HEK293 (cell line): ENCODE measurements around the gene CRIP1.
A peak's percentile ranks its signal among the peaks of the same experiment; 100 is the strongest.

Experiments
- CTCF ChIA-PET: fragments of 350-600 bp; formaldehyde crosslinking; extraction: SDS; loops from one replicate; lab custom pipeline; 2021; ENCODE audit warnings: antibody characterized with exemption; lab: Yijun Ruan, JAX
- POLR2A ChIA-PET: fragments of 300-600 bp; formaldehyde crosslinking; extraction: SDS; loops from one replicate; lab custom pipeline; 2020; ENCODE audit warnings: antibody characterized with exemption, inconsistent platforms; lab: Yijun Ruan, JAX
- H3K27ac ChIP-seq: fragments of 200-500 bp; sonication (Bioruptor generic); 2 replicates; pipeline ENCODE4 v1.5.1; 2014; ENCODE audit warnings: low read depth, low read length, control low read depth, inconsistent platforms; ENCODE audit errors: extremely low read depth
- H3K36me3 ChIP-seq, 2 experiments: fragments of 200-500 bp in 1 of 2; sonication (Bioruptor generic) in 1 of 2; 1 replicate in 1 of 2; 2 replicates in 1 of 2; pipeline ENCODE4 v1.5.1; 2014 to 2017; ENCODE audit warnings: inconsistent platforms in 2 of 2, low read length in 2 of 2; ENCODE audit not compliant: control insufficient read depth in 2 of 2, insufficient read depth in 1 of 2
- H3K4me1 ChIP-seq: fragments of 200-500 bp; sonication (Bioruptor generic); 2 replicates; pipeline ENCODE4 v1.5.1; 2014; ENCODE audit warnings: mild to moderate bottlenecking, low read length, inconsistent platforms; ENCODE audit not compliant: control insufficient read depth, insufficient read depth
- H3K4me3 ChIP-seq: 2 replicates; pipeline ENCODE4 v1.5.1; 2011; ENCODE audit warnings: low read depth, mild to moderate bottlenecking, control low read depth, low read length, moderate library complexity
- H3K9me3 ChIP-seq: fragments of 200-500 bp; sonication (Bioruptor generic); 2 replicates; pipeline ENCODE4 v1.5.1; 2014; ENCODE audit warnings: low read depth, low read length, inconsistent platforms; ENCODE audit not compliant: control insufficient read depth, insufficient read depth
- EGR2 ChIP-seq: fragments of 450-650 bp; formaldehyde crosslinking; IDR thresholded peaks from 2 replicates; pipeline ENCODE4 v1.5.1; 2016; ENCODE audit warnings: low read depth, missing biosample characterization, missing genetic modification characterization
- GLIS1 ChIP-seq: fragments of 450-650 bp; formaldehyde crosslinking; IDR thresholded peaks from 2 replicates; pipeline ENCODE4 v1.5.1; 2016; ENCODE audit warnings: missing biosample characterization, missing genetic modification characterization
- HIC1 ChIP-seq: fragments of 450-650 bp; formaldehyde crosslinking; IDR thresholded peaks from 2 replicates; pipeline ENCODE4 v1.5.1; 2016; ENCODE audit warnings: missing biosample characterization, missing genetic modification characterization
- KLF16 ChIP-seq: fragments of 450-650 bp; formaldehyde crosslinking; IDR thresholded peaks from 2 replicates; pipeline ENCODE4 v1.5.1; 2017; ENCODE audit warnings: missing biosample characterization, missing genetic modification characterization
- PATZ1 ChIP-seq: fragments of 450-650 bp; formaldehyde crosslinking; IDR thresholded peaks from 2 replicates; pipeline ENCODE4 v1.5.1; 2016; ENCODE audit warnings: missing biosample characterization, missing genetic modification characterization
- RBAK ChIP-seq: fragments of 450-650 bp; formaldehyde crosslinking; IDR thresholded peaks from 2 replicates; pipeline ENCODE4 v1.5.1; 2016; ENCODE audit warnings: missing biosample characterization, missing genetic modification characterization
- ZBTB26 ChIP-seq: fragments of 450-650 bp; formaldehyde crosslinking; optimal IDR thresholded peaks from 2 replicates; pipeline ENCODE3; 2016; ENCODE audit warnings: missing biosample characterization, mild to moderate bottlenecking, missing genetic modification characterization
- ZFHX2 ChIP-seq: fragments of 450-650 bp; formaldehyde crosslinking; conservative IDR thresholded peaks from 2 replicates; pipeline ENCODE4 v1.5.1; 2016; ENCODE audit warnings: missing biosample characterization, missing genetic modification characterization
- ZFP69B ChIP-seq: fragments of 450-650 bp; formaldehyde crosslinking; IDR thresholded peaks from 2 replicates; pipeline ENCODE4 v1.5.1; 2016; ENCODE audit warnings: missing biosample characterization, missing genetic modification characterization
- ZNF148 ChIP-seq: fragments of 450-650 bp; formaldehyde crosslinking; IDR thresholded peaks from 2 replicates; pipeline ENCODE4 v1.5.0; 2017; ENCODE audit warnings: missing biosample characterization, missing genetic modification characterization, borderline replicate concordance
- ZNF18 ChIP-seq: fragments of 450-650 bp; formaldehyde crosslinking; IDR thresholded peaks from 2 replicates; pipeline ENCODE4 v1.5.1; 2016; ENCODE audit warnings: missing biosample characterization, missing genetic modification characterization
- ZNF23 ChIP-seq: fragments of 450-650 bp; formaldehyde crosslinking; IDR thresholded peaks from 2 replicates; pipeline ENCODE4 v1.5.1; 2016; ENCODE audit warnings: missing biosample characterization, missing genetic modification characterization, borderline replicate concordance
- ZNF248 ChIP-seq: fragments of 450-650 bp; formaldehyde crosslinking; IDR thresholded peaks from 2 replicates; pipeline ENCODE4 v1.5.1; 2017; ENCODE audit warnings: missing biosample characterization, missing genetic modification characterization
- ZNF449 ChIP-seq: fragments of 450-650 bp; formaldehyde crosslinking; IDR thresholded peaks from 2 replicates; pipeline ENCODE4 v1.5.1; 2017; ENCODE audit warnings: missing biosample characterization, mild to moderate bottlenecking, missing genetic modification characterization, moderate library complexity
- ZNF488 ChIP-seq: fragments of 450-650 bp; formaldehyde crosslinking; IDR thresholded peaks from 2 replicates; pipeline ENCODE4 v1.5.1; 2016; ENCODE audit warnings: missing biosample characterization, missing genetic modification characterization
- ZNF549 ChIP-seq: fragments of 450-650 bp; IDR thresholded peaks from 2 replicates; pipeline ENCODE4 v1.5.1; 2018; ENCODE audit warnings: missing biosample characterization, missing genetic modification characterization, mild to moderate bottlenecking, inconsistent platforms, moderate library complexity
- ZNF704 ChIP-seq: fragments of 450-650 bp; formaldehyde crosslinking; IDR thresholded peaks from 2 replicates; pipeline ENCODE4 v1.5.1; 2016; ENCODE audit warnings: missing biosample characterization, missing genetic modification characterization
- ZNF768 ChIP-seq: fragments of 450-650 bp; formaldehyde crosslinking; IDR thresholded peaks from 2 replicates; pipeline ENCODE4 v1.5.1; 2018; ENCODE audit warnings: missing biosample characterization, mild to moderate bottlenecking, missing genetic modification characterization
- ZSCAN18 ChIP-seq: fragments of 450-650 bp; formaldehyde crosslinking; IDR thresholded peaks from 2 replicates; pipeline ENCODE4 v1.5.1; 2016; ENCODE audit warnings: missing biosample characterization, missing genetic modification characterization

Gene CRIP1

GRCh38 chr14:105479431-105480158, 7.1 kb upstream of the CRIP1 start (continued):
- TF ChIP-seq ZNF549 (tag by site-specific recombination) (no peak), ZNF704 (no peak), ZNF488 (tag by site-specific recombination) (no peak), RBAK (tag by site-specific recombination) (no peak), ZNF148 (tag by site-specific recombination) (no peak), ZNF768 (no peak), ZSCAN18 (no peak), KLF16 (tag by site-specific recombination) (no peak), ZNF18 (tag by site-specific recombination) (no peak), ZBTB26 (no peak), HIC1 (peak; percentile 74)

- H3K9me3 ChIP-seq = no peaks in the 10 kb centered on the region
- ChIA-PET POLR2A (interaction anchor here (1.0 to 1.7 kb wide), 6 partner anchors 8 to 32 kb away, joined by 4 to 19 read pairs (median 4); no protein-coding TSS in a partner anchor), CTCF (interaction anchor here (0.6 to 2.9 kb wide), 29 partner anchors 11 to 873 kb away, joined by 3 to 83 read pairs (median 4); partner anchors contain the start of gene TEDC1)
- H3K27ac ChIP-seq = no peak overlapping the region
- no peak overlapping the region for H3K4me3 ChIP-seq
- peaks cover 5% of the 10 kb centered on the region for H3K4me1 ChIP-seq
- no peaks in the 10 kb centered on the region for H3K36me3 ChIP-seq
- TF ChIP-seq ZNF23 (tag by site-specific recombination) (no peak), EGR2 (tag by site-specific recombination) (no peak), ZFHX2 (0 out of 2 replicates have a peak, but pooled peaks have one; percentile 1), ZNF248 (tag by site-specific recombination) (no peak), PATZ1 (tag by site-specific recombination) (no peak), ZFP69B (tag by site-specific recombination) (no peak), ZNF449 (tag by site-specific recombination) (no peak), GLIS1 (0 out of 2 replicates have a peak, but pooled peaks have one; percentile 3)
Observed at GRCh38 chr14:105480199-105480746, 6.4 kb upstream of the CRIP1 start.
